ENCODE data around the gene PON2.

DNA sequence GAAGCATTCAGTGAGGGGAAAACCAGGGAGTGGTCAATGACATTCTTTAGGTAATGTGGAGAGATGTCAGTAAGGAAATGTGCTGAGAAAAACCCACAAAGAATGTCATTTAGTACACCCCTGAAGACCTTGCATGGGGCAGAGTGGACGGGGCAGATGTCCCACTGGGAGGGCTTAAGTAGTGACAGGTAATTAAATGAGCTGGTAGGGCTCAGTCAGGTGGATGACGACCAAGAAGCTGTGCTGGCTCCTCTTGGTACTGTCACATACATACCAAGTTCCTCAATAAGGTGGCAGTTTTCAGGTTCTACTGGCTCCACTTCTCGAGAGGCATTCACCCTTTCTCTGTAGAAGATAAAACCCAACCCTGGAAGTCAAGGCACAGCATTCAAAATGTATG, 40.5 kb downstream of the PON2 start:
- TF ChIP-seq, protein P1, sequence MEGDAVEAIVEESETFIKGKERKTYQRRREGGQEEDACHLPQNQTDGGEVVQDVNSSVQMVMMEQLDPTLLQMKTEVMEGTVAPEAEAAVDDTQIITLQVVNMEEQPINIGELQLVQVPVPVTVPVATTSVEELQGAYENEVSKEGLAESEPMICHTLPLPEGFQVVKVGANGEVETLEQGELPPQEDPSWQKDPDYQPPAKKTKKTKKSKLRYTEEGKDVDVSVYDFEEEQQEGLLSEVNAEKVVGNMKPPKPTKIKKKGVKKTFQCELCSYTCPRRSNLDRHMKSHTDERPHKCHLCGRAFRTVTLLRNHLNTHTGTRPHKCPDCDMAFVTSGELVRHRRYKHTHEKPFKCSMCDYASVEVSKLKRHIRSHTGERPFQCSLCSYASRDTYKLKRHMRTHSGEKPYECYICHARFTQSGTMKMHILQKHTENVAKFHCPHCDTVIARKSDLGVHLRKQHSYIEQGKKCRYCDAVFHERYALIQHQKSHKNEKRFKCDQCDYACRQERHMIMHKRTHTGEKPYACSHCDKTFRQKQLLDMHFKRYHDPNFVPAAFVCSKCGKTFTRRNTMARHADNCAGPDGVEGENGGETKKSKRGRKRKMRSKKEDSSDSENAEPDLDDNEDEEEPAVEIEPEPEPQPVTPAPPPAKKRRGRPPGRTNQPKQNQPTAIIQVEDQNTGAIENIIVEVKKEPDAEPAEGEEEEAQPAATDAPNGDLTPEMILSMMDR (IDR thresholded peaks at IDR 0.05 in 8 of 11, conservative IDR thresholded peaks at IDR 0.05 in 3 of 11): no peak
- no peak for TF ChIP-seq POLR2A (IDR thresholded peaks at IDR 0.05)

Measured in spleen (tissue), 7 donors.